ENCODE results near the gene TRAPPC6A.

The TRAPPC6A gene

DNA sequence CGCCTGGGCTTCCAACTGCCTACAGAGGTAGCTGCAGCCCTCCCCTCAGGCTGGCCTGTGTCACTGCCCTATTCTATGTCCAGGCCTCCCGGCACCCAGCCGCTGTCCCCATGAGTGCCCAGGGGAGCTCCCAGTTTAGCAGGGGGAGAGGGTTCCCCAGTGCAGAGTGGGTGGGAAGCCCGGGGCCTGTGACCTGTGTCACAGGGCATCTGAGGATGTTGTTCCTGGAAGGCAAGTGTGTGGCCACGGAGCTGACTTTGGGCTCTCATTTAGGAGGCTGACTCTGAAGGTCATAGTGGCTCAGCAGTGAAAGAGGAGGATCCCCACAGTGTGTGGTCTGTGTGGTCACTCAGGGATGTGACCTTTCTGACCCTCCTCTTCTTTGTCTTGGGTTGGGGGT lies 59.9 kb downstream of the TRAPPC6A start:
- TF ChIP-seq, protein P1, sequence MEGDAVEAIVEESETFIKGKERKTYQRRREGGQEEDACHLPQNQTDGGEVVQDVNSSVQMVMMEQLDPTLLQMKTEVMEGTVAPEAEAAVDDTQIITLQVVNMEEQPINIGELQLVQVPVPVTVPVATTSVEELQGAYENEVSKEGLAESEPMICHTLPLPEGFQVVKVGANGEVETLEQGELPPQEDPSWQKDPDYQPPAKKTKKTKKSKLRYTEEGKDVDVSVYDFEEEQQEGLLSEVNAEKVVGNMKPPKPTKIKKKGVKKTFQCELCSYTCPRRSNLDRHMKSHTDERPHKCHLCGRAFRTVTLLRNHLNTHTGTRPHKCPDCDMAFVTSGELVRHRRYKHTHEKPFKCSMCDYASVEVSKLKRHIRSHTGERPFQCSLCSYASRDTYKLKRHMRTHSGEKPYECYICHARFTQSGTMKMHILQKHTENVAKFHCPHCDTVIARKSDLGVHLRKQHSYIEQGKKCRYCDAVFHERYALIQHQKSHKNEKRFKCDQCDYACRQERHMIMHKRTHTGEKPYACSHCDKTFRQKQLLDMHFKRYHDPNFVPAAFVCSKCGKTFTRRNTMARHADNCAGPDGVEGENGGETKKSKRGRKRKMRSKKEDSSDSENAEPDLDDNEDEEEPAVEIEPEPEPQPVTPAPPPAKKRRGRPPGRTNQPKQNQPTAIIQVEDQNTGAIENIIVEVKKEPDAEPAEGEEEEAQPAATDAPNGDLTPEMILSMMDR (IDR thresholded peaks at IDR 0.05) = no peak

DNA sequence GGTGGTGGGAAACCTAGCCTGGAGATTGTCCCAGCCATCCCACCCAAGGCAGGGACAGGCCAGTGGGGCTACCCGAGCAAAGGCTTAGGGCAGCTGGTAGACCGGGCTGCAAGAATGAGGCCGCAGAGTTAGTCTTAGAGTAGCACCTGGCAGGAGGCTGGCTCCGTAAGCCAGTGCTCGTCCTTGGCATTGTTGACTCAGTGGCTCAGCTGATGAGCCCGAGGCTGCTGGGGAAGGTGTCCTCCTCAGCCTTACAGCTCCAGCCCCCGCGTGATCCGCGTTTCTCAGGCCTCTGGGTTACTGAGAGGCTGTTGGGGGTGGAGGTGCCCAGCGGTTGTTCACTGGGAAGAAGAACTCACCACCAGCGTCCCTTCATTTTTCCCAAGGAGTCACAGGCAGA lies 60.4 kb downstream of the TRAPPC6A start:
- TF ChIP-seq, protein P1 (IDR thresholded peaks at IDR 0.05) = no peak

DNA sequence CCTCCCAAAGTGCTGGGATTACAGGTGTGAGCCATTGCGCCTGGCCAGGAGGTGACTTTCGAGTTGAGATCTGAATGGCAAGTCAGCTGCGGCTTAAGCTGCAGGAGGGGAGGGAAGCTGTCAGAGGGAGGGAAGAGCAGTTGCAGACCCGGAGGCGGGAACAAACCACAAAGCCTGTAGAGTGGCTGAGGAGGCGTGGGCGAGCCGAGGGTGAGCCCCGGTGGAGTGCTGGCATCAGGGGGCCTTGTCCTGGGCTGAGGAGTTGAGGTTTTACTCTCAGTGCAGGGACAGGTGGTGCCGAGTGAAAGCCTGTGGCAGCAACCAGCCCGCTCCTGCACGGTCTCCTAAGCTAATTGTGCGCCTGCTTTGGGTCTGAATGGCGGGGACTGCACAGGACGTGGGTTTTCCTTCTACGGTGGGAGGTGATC lies 60.9 kb downstream of the TRAPPC6A start:
- TF ChIP-seq, protein P1 (IDR thresholded peaks at IDR 0.05) = no peak

- TF ChIP-seq, protein P1 (IDR thresholded peaks at IDR 0.05) = no peak
These were observed 62.0 kb downstream of the TRAPPC6A start for GRCh38 chr19:45115809-45116615.

- TF ChIP-seq, protein P1 (IDR thresholded peaks at IDR 0.05) = no peak
These were observed 63.9 kb downstream of the TRAPPC6A start for GRCh38 chr19:45114116-45114515.

DNA sequence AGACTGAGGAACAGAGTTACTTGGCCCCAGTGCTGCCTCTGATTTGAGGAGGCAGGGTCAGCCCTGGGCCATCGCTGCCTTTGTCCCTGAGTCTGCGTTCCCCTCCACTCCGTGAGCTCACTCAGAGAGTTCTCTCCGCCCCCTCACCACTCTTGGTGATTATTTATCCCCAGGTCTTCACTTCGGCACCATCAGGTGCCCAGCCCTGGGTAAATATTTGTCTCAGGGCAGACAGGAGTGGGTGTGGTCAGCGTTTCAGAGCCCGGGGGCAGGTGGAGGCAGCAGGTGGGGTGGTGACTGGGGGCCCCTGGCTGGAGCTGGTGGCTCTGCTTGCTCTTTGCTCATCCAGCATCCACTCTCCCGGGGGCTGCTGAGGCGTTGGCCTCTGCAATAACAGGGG lies 64.4 kb downstream of the TRAPPC6A start:
- TF ChIP-seq, protein P1 (IDR thresholded peaks at IDR 0.05) = no peak
